Calu3 (cell line): ENCODE data around the gene MUC6. TPM values are rescaled to one million over a fixed set of nuclear protein-coding genes. Genes with fewer than 3 reads are reported as not detected.

Experiments
- BruUV-seq: library from RNA; stranded (reverse); fragments of 400-500 nt; replicated peaks from 2 replicates; lab custom pipeline; 2021; lab: Mats Ljungman, UMichigan
- CTCF ChIA-PET: fragments of 300-600 bp; sonication (Branson Sonifier 250); formaldehyde crosslinking; loops from one replicate; lab custom pipeline; 2022; ENCODE audit warnings: antibody characterized with exemption; lab: Charles Lee
- DNase-seq: peaks from one replicate; pipeline ENCODE4 v3.0.0; 2022
- H3K27ac Mint-ChIP-seq: one replicate; pipeline ENCODE4 v1.8.0; 2022; ENCODE audit warnings: mixed read lengths; ENCODE audit not compliant: unreplicated experiment
- H3K27me3 Mint-ChIP-seq: one replicate; pipeline ENCODE4 v1.8.0; 2022; ENCODE audit warnings: mixed read lengths; ENCODE audit not compliant: unreplicated experiment
- H3K36me3 Mint-ChIP-seq: one replicate; pipeline ENCODE4 v1.8.0; 2022; ENCODE audit warnings: mild to moderate bottlenecking, moderate library complexity, mixed read lengths; ENCODE audit not compliant: insufficient read depth, unreplicated experiment
- H3K4me1 Mint-ChIP-seq: one replicate; pipeline ENCODE4 v1.8.0; 2022; ENCODE audit warnings: mild to moderate bottlenecking, low read depth, mixed read lengths; ENCODE audit not compliant: unreplicated experiment
- H3K4me3 Mint-ChIP-seq: one replicate; pipeline ENCODE4 v1.8.0; 2022; ENCODE audit warnings: mild to moderate bottlenecking, low read depth, moderate library complexity, mixed read lengths; ENCODE audit not compliant: unreplicated experiment
- H3K9me3 Mint-ChIP-seq: one replicate; pipeline ENCODE4 v1.8.0; 2022; ENCODE audit warnings: low read depth, mixed read lengths; ENCODE audit not compliant: unreplicated experiment
- intact Hi-C: fragments of 100-400 bp; cut with micrococcal nuclease; formaldehyde crosslinking; loops from one replicate; pipeline ENCODE4 v1.10.0; 2022; ENCODE audit not compliant: unreplicated experiment
- total RNA-seq: library from RNA; stranded (reverse); gene quantifications from 2 replicates; pipeline ENCODE4 v1.2.3, GENCODE V29; 2022
- TF ChIP-seq, protein P1 (sequence below): fragments of 200-600 bp; IDR thresholded peaks from one replicate; pipeline ENCODE4 v1.8.0; 2022; ENCODE audit warnings: antibody characterized with exemption; ENCODE audit not compliant: unreplicated experiment

MUC6 gene
- total RNA-seq, 1 experiment from 2014 or later = 0.73 TPM

- intact Hi-C loops = no loop called here
- Mint-ChIP-seq H3K36me3 (peaks cover 9% of the 10 kb centered on the region), H3K27ac (no peak overlapping the region), H3K4me3 (no peak overlapping the region), H3K27me3 (no peaks in the 10 kb centered on the region), H3K4me1 (peaks cover 14% of the 10 kb centered on the region), H3K9me3 (peaks cover 3% of the 10 kb centered on the region)
- no TSS peak for BruUV-seq
- TF ChIP-seq, protein P1, sequence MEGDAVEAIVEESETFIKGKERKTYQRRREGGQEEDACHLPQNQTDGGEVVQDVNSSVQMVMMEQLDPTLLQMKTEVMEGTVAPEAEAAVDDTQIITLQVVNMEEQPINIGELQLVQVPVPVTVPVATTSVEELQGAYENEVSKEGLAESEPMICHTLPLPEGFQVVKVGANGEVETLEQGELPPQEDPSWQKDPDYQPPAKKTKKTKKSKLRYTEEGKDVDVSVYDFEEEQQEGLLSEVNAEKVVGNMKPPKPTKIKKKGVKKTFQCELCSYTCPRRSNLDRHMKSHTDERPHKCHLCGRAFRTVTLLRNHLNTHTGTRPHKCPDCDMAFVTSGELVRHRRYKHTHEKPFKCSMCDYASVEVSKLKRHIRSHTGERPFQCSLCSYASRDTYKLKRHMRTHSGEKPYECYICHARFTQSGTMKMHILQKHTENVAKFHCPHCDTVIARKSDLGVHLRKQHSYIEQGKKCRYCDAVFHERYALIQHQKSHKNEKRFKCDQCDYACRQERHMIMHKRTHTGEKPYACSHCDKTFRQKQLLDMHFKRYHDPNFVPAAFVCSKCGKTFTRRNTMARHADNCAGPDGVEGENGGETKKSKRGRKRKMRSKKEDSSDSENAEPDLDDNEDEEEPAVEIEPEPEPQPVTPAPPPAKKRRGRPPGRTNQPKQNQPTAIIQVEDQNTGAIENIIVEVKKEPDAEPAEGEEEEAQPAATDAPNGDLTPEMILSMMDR = no peak
- DNase-seq = no peak
- CTCF ChIA-PET = no interaction called here
Measured at GRCh38 chr11:1069740-1070139, 33.2 kb upstream of the MUC6 start.

DNA sequence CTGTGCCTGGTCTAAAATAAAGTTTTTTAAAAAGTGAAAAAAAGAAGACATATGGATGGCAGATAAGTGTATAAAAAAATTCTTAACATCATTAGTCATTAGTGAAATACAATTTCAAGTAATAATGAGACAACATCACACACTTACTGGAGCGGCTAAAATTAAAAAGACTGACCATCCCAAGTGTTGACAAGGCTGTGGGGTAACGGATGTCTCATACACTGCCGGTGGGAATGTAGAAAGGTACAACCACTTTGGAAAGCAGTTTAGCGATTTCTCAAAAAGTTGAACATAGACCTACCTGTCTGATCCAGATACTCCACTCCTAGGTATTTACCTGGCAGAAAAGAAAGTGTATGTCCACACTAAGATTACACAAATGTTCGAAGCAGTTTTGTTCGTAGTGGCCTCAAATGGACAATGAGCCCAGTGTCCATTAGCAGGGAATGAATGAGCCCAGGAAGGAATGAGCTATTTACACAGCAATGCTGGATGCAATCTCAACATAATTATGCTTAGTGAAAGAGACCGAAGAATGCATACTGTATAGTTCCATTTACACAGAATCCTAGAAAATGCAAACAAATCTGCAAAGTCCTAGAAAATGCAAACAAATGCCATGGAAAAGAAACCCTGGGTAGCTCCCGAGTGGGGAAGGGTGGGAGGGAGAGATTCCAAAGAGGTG is 31.4 kb upstream of the MUC6 start:
- H3K27ac Mint-ChIP-seq = no peak overlapping the region
- intact Hi-C loops = no loop called here
- peaks cover 3% of the 10 kb centered on the region for H3K9me3 Mint-ChIP-seq
- peaks cover 9% of the 10 kb centered on the region for H3K36me3 Mint-ChIP-seq
- DNase-seq = no peak
- H3K4me3 Mint-ChIP-seq = no peak overlapping the region
- peaks cover 29% of the 10 kb centered on the region for H3K4me1 Mint-ChIP-seq
- BruUV-seq = no TSS peak
- CTCF ChIA-PET = interaction anchor here (0.7 kb wide), 1 partner anchor 60 kb away, joined by 5 read pairs; no protein-coding TSS in a partner anchor
- TF ChIP-seq, protein P1 = no peak
- no peaks in the 10 kb centered on the region for H3K27me3 Mint-ChIP-seq

DNA sequence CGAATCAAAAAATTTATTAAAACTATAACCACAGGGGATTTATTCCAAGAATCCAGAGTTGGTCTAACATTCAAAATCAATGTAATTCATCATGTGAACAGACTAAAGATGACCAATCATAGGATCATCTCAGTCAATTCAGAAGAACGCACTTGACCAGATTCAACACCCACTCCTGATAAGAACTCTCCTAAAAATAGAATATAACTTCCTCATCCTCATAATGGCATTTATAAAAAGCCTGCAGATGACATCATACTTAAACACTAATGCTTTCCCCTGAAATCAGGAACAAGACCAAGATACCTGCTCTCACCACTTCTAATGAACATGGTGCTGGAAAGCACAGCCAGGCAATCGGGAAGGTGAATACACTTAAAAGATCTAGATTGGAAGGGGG is 27.6 kb upstream of the MUC6 start:
- TF ChIP-seq, protein P1 = no peak
- BruUV-seq = no TSS peak
- Mint-ChIP-seq H3K4me3 (no peak overlapping the region), H3K9me3 (peaks cover 12% of the 10 kb centered on the region), H3K4me1 (peaks cover 43% of the 10 kb centered on the region), H3K36me3 (peaks cover 5% of the 10 kb centered on the region), H3K27ac (peak overlapping the region; percentile 47), H3K27me3 (no peaks in the 10 kb centered on the region)
- CTCF ChIA-PET = no interaction called here
- intact Hi-C loops = no loop called here
- DNase-seq = no peak

GRCh38 chr11:1062075-1062820 is 25.7 kb upstream of the MUC6 start:
- no TSS peak for BruUV-seq
- intact Hi-C loops = no loop called here
- CTCF ChIA-PET = interaction anchor here (0.9 kb wide), 1 partner anchor 11 kb away, joined by 3 read pairs; no protein-coding TSS in a partner anchor

More at GRCh38 chr11:1062075-1062820, 25.7 kb upstream of the MUC6 start:
- peaks cover 5% of the 10 kb centered on the region for H3K36me3 Mint-ChIP-seq
- TF ChIP-seq, protein P1 = no peak
- H3K9me3 Mint-ChIP-seq = peaks cover 12% of the 10 kb centered on the region
- H3K27ac Mint-ChIP-seq = peak overlapping the region; percentile 58
- no peak overlapping the region for H3K4me3 Mint-ChIP-seq
- H3K4me1 Mint-ChIP-seq = peaks cover 45% of the 10 kb centered on the region
- DNase-seq = no peak
- H3K27me3 Mint-ChIP-seq = no peaks in the 10 kb centered on the region
